NCI-H345 (cell line): Measurements from ENCODE around the gene C14orf93.
A peak's percentile ranks its signal among the peaks of the same experiment; 100 is the strongest.
"Not testable (repeated sequence)": the region's sequence is repeated elsewhere in the genome, so short reads cannot be mapped to it uniquely, and the experiment has no call there.

Experiments used
- DNase-seq: peaks from one replicate; lab custom pipeline; 2025; lab: John Stamatoyannopoulos, UW

The C14orf93 gene

DNA sequence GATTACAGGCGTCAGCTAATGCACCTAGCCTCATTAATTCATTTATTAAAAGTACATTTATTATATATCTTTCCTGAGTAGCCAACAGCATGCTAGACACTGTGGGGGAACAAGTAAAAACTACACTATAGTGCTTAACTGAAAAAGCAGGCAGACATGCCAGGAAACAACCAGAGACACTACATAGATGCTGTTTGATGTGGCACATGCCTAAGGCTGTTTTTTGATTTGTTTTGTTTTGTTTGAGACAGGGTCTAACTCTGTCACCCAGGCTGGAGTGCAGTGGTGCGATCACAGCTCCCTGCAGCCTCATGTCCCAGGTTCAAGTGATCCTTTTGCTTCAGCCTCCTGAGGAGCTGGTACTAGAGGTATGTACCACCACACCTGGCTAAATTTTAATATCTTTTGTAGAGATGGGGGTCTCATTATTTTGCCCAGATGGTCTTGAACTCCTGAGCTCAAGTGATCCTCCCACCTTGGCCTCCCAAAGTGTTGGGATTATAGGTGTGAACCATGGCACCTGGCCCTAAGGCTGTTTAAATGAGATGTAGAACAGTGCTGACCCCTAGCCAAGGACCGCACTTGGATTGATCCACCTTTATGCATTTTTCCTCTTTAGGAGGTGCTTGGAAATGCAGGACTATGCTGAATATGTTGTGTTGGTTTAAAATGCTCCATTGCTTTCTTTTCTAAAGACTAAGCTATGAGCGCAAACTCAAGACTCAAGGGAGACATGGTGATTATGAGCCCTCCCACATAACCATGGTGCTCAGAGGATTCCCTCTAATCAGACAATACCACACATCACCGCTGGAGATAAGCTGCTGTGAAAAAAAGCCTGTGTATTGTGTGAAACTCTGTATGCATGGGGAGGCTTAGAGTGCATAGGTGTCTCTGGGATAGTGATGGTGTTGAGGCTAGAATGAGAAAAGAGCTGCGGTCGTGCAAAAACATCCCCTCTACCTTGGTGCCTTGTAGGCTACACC, 10.5 kb upstream of the C14orf93 start:
- no peak for DNase-seq

DNA sequence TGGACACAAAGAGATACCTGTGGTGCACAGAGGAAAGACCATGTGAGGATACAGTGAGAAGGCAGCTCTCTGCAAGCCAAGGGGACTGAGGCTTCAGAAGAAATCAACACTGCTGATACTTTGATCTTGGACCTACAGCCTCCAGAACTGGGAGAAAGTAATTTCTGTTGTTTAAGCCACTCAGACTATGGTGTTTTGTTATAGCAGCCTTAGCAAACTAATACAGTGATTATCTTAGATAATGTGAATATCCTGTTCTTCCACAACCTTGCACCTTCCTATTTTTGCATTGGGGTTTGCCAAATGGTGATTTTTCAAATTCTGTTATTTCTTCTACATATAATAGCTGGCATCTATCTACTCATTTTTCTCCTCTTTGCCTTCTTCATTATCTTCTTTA, 8.2 kb upstream of the C14orf93 start:
- no peak for DNase-seq

DNA sequence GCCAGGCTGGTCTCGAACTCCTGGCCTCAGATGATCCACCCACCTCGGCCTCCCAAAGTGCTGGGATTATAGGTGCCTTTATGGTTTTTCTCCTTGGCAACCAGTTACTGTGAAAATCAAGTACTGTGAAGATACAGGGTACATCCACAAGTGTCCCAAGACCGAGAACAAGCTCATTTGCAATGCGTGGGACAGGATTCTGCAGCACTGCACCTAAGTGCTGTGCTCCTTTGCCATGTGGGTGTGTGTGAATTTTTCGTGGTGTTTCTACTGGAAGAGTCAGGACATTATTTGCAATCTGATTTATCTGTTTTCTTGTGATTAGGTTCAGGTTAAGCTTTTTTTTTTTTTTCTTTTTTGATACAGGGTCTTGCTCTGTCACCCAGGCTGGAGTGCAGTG, 7.1 kb upstream of the C14orf93 start:
- no peak for DNase-seq

DNA sequence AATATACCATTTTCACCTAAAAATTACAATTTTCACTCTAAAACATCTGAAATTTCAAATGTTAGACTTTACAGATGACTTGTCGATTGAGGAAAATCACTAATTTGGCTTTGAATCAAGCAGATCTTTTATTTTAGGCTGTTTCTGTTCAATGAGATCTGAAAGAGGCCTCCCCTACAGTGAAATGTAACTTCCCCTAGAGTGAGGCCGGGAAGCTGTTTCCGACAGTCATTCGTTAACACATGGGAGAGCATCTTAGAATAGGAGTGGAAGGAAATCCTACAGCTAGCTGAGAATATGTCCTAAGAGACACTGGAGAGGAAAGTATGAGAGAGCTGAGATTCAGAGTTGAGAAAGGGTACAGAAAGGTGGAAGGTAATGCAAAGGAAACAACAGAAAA, 5.7 kb upstream of the C14orf93 start:
- no peak for DNase-seq

DNA sequence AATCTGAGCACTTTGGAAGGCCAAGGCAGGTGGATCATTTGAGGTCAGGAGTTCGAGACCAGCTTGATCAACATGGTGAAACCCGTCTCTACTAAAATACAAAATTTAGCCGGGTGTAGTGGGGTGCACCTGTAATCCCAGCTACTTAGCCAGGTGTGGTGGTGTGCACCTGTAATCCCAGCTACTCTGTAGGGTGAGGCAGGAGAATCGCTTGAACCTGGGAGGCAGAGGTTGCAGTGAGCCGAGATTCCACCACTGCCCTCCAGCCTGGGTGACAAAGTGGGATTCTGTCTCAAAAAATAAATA, 3.8 kb upstream of the C14orf93 start:
- not testable (repeated sequence) for DNase-seq

DNA sequence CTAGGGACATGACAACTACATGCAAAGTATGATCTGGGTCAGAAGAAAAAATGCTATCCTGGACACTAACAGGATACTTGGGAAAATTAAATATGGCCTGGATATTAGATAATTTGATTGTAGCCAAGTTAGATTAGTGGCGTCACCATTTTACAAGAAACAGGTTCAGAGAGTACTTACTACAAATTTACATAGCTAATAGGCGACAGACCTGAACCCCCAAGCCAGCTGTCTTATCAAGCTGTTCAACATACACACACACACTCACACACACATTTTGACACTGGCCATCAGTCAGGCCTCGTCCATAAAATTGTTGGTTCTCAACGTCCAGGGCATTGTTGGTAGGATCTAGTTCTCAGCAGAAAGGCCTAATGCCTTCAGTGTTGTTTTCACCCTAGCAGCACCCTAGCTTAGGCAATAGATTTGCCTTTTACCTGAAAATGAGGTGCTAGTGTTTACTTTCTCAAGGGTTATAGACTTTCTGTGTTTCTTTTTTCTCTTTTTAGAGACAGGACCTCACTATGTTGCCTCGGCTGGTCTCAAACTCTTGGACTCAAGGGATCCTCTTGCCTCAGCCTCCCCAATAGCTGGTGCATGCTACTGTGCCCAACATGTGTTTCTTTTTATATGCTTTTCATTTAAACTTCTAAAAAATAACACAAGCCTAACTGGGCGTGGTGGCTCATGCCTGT, 3.3 kb upstream of the C14orf93 start:
- no peak for DNase-seq

DNA sequence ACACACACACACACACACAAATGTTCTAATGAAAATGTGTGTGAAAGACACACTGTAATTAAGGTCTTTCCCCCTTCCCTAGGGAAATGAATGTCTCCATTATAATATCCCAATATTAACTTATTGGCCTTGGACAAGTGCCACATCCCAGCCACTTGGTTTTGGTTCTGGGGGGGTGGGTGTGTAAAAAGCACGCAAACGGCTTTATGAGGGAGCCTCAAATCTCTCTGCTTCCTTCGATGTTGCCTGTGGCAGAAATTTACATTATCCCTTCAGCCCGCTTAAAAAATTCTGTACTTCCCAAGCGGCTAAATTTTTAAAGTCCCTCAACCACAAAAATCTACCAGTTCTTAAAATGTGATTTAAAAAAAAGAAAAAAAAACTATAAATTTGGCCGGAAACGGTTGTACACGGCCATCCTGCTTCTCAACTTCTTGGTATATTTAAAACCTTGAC, 432 bp downstream of the C14orf93 start:
- DNase-seq = peak; percentile 47

DNA sequence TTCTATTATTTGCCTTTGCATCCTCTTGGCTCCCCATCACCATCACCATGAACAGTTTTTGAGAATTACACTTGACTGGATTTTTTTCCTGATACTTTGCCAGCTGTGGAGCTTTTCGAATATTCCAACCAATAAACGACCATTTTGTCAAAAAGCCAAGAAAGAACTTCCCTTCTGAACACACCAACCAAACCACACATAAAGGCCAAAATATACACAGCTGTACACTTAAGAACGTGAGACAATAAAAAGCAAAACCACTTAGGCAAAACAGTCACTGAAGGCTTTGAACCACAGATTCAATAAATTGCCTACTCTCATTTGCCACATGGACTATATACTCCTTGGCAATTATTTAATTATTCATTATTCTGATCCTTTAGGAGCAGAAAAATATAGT, 1.1 kb downstream of the C14orf93 start:
- DNase-seq = peak; percentile 3

DNA sequence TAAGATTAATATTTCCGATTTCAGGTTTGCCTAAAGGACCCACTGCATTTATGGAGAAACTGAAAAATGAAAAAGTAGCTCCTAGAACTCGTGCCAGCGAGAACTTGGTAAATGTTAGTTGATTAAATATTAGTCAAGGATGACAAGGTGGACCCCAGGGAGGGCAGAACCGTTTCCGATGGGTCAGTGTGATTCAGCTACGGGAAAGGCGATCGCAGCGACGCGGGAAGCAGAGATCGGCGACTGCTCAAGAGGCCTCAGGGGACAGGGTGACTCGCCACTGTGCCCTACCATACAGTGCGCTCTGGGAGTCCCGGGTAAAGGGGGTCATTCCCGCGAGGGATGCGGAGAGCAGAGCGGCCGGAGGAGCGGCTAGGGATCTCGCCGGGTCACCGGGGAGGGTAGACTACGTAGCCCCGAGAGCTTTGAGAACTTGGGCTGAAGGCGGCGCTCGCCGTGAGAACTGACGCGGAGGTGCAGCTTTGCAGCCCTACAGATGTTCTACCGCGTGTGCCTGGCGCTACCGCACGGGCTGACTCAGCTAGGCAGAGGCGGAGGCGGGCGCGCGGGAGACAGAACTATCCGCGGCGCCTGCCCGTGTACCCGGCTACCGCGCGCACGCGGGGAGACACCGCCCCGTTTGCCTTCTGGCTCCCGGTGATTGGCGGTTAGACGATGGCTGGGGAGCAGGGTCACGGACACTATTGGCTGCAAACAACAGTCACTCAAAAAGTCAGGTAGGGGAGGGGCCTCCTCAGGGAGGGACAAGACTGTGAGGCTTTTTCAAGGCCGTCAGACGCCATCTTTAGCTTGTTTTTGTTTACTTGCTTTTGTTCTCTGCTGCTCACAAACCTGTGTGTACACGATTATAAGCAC, 3.2 kb downstream of the C14orf93 start:
- DNase-seq = peak; percentile 99

DNA sequence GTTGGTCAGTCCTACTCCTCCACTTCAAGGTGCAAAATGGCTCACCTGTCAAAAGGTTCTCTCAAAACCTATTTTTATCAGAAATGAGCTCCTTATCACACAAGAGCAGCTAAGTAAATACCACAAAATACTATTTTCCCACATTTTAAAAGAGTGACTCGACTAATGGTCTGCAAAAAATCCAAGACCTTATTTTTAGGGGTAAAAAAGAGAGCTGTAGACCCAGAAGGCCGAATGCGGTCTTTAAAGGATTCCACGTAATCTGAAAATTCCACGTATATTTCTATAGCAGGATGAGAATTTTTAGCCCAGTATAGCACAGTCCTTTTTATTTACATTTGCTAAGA, 3.8 kb downstream of the C14orf93 start:
- DNase-seq = no peak

DNA sequence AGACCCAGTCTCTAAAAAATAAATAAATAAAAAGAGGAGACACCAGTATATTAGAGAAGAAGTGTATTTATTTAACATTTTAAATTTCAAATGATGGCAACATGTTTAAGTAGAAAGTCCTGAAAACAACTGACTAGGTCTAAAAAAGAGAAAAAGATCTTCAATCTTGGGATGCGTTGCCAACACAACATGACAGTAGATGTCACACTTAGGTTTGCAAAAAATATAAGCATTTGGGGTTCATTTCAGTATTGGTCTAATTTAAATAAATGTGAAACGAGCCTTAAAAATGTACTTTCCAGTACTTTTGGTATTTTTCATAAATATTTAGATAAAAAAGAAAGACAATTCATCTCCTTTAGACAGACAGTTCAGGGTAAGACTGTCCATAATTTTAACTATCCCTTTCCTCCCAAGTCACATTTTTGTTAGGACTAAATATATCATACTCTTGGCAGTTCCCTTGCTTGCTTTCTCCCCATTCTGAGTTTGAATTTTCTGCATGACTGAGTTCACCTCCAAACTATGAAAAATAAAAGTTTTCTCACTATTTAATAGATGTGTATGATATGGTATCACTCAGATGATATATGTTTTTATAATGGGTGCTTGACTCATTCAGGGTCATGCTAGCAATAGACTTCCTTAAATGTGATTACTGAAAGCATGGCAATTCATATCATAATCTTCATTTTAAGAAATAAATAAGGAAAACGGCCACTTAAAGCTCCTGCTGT, 4.3 kb downstream of the C14orf93 start:
- DNase-seq = no peak

DNA sequence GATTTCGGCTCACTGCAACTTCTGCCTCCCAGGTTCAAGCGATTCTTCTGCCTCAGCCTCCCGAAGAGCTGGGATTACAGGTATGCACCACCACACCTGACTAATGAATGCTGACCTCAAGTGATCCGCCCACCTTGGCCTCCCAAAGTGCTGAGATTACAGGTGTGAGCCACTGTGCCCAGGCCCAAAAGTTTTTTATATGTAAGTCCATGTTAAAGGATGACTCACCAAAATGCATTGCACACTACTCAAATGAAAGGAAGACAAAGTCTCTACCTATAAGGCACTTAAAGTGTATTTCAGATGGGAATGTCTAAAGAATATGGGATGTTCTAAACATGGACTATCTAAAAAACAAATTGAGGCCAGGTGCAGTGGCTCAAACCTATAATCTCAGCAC, 5.7 kb downstream of the C14orf93 start:
- DNase-seq = not testable (repeated sequence)

DNA sequence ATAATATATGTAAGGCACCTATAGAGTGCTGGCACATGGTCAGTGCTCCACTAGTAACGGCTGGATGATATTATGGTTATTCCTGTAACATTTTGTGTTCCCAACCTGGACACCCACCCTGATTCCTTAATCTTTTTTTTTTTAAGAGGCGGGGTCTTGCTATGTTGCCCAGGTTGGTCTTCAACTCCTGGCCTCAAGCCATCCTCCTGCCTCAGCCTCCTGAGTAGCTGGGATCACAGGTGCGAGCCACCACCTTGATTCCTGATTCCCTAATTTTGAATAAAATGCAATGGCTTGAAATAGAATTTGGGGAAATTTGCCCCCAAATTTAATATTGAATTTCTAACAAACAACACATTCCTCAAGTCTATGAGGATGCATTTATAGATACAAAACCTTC, 7.4 kb downstream of the C14orf93 start:
- DNase-seq = no peak

DNA sequence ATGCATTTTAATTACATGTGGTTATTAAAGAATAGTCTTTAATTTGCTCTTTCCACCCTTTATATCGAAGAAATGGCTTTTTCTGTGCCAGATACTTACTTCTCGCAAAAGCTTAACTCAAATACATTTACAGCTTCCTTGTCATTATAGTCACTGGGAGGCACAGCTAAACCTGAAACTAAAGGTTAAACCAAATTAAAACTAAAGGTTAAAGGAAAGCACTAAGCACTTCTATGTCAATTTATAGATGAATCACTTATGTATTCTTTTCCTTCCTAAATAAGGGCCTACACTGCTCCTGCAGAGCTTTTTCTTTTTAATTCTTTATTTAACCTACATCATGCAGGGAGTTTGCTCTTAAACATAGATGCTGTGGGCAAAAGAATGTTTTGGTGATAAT, 9.1 kb downstream of the C14orf93 start:
- no peak for DNase-seq

DNA sequence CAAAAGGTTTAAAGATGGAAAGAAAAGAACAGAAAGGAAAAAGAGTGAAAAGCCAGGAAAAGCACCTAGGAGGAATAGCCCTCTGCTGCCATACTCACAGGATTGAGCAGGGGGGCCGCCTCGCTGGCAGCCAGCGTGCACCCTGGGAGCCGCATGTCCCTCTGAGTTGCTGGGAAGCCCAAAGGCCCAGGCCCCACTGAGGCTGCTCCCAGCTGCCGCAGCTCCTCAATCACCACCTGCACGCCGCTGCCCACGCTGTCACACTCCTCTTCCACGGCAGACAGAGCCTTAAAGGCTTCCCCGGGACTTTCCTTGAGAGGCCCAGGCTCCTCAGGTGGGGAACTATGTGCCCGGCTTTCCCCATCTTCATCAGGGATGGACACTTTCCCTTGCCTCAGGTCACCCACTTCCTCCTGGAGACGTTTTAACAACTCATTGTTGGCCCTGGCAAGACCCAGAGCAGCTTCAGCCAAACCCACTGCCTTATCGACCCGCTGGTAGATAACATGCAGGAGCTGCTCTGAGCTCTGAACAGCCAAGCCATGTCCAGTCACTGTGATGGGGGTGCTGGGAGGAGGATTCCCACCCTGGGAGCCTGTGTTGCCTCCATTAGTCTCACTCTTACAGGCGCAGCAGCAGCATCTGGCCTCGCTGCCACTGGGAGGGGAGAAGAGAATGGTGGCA, 11.5 kb downstream of the C14orf93 start:
- DNase-seq = no peak

DNA sequence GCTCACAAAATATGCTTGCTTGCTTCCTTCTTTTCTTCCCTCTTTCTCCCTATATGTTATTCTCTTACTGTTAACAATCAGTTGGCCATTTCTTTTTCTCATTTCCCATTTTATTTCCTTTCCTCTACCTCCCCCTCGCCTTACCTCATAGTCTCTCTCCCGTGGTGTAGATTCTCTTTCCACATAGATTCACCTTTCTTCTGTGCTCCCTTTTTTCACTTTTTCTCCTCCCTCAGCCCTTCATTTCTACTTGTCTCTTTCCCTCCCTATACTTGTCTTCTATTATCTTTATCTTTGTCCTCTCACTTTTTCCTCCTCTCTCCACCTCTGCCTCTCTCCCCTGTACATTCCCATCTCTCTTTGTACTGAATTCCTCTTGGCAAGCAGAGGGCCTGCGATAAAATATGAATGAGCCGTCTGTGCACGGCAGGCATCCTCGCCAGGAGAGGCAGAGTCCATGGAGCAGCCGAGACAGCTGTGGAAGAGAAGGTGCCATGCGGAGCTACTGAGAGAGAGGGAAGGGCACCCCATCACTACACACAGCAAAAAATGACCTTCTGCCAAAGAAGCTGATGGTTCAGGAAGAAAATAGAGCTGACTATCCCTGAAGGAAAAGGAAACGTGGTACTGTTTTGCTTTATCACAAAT, 12.1 kb downstream of the C14orf93 start:
- no peak for DNase-seq

DNA sequence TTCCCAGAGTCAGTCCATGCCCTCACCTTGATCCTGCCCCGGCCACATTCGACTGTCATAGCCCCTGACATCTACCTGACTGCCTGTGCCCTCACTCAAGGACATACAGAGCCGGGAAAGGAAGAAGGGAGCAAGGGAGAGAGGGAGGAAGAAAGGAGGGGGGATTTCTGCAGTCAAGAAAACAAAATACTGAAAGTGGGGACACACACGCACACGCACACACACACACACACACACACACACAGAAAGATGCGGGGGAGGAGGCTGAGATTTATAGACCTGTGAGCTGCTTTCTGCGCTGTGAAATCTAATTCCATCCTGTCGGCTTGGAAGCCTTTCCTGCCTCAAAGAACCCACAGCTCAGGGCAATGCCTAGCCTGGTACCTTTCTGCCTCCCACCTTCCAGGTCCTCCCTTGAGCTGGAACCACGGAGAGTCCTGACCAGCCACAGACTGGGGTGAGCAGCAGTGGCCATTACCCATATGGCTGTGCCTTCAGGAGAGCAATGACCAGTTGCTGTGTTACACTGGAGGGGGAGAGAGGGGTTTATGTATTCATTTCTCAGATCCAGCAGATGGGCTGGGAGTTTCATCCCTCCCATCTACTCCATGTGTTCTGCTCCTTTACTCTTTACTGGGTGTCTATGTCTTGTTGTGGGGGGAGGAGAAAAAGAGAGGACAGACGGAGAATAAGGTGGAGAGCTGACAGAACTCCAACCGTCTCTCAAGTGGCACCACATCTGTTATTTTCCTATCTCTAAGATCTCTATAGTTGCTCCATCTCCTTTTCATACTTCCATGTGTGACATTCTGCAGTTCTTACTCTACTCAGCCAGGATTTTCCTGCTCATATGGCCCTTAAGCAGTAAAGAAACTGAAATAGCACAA, 12.9 kb downstream of the C14orf93 start:
- DNase-seq = no peak

DNA sequence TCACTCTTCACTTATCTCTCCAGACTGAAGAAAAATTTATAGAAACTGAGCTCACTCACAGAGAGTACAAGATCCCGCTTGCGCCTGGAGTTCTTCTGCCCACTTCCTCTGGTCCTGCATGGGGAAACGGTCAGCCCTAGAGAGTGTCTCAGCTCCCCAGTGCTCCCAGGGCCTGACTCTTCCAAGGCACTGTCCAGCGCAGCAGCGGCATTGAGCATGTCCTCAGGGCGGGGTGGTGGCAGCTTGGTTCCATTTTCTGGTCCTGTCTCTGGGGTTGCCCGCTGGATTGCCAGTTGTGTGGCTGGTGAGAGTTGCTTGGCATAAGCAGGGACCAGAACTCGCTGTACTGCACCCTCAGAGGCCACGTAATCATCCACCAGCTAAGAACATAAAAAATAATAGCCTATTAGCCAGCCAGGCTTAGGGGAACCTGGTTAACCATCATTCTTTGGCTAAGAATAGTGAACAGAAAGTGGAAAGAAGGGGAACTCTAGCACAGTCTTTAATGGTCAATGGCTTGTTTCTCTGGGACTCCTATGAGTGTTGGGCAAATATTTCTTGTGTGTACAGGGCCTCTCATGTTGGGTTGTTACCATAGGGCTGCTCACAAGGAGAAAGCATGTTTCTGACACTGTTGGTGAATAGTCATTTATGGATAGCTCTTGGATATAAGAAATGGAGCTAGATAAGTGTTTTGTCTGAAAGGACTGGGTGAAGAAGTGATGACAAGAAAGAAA, 13.9 kb downstream of the C14orf93 start:
- DNase-seq = no peak

DNA sequence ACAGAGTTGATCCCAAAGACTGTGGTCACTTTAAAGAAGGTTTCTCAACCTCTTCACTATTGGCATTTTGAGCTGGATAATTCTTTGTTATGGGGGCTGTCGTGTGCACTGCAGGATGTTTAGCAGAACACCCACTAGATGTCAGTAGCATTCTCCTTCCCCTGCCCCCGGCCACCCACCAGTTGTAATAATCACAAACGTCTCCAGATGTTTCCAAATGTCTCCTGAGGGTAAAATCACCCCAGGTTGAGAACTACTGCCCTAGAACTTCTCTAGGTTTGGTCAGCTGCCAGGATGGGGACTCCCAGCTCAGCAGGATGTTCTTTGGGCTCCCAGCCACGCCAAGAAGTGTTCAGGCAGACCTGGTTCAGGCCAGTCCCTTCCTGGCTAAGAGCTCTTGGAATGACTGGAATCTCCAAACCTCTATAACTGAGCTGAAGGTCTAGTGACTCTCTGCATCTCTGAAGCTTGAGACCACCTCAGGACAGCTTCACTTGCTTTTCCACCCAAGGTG, 15.1 kb downstream of the C14orf93 start:
- no peak for DNase-seq
